ENCODE results near the gene PRSS16.

DNA sequence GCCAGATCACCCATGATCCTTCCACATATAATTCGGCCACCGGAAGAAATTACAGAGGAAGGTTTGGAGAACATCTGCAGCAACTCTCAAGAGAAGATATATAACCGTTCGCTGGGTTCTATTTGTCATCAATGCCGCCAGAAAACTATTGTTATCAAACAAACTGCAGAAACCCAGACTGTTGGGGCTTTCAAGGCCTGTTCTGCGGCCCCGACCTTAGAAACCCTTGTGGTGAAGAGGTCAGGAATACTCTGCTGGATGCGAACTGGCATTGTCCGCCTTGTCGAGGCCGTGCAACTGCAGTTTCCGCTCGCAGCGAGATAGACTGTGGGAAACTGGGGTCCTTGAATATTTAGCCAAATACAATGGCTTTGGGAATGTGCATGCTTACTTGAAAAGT, 21.3 kb downstream of the PRSS16 start:
- TF ChIP-seq POLR2A (IDR thresholded peaks at IDR 0.05; ENCODE audit: low read length) (no peak), GATA1 (IDR thresholded peaks at IDR 0.05; ENCODE audit: low read depth, low read length) (no peak)
